Measurements from ENCODE around the gene GRAP2. TPM values are rescaled to one million over a fixed set of nuclear protein-coding genes. Genes with fewer than 3 reads are reported as not detected.
A peak's percentile ranks its signal among the peaks of the same experiment; 100 is the strongest.

GRAP2 gene
- total and polyA plus RNA-seq, 9 of the 15 experiments (the other 6 are each of a cell fraction or from before 2014, with no cell fraction given) = 4.8 to 88.7 (median 60.4) TPM

DNA sequence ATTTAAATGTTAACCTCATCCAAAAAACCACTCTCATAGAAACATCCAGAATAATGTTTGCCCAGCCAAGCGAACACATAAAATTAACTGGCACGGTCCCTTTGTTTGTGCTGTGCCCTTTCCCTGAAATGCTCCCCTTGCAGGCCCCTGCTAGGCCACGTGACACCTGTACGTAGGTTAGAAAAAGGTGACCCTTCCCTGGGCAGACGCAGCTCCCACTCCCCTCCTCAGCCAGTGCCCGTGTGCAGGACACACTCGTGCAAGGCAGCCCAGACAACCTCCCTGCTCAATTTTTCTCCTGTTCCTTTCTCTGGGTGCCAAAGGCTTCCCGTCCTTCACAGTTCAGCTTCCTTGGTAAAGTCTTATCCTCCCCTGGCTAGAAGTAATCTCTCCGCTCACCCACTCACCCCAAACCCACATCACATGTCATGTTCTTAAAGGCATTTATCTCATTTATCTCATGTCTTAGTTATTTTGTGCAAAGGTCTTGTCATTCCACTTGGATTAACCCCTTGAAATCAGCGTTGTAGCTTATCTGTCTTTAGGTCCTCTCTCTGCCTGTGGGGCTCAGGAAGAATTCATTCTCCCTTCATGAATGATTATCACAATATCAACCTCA lies 114.6 kb downstream of the GRAP2 start:
- ChIA-PET CTCF (ENCODE audit: low intra/inter-chr PET ratio) (no interaction called here), POLR2A (no interaction called here)
- FAIRE-seq (no peak), ATAC-seq (no peak), DNase-seq (ENCODE audit: extremely low read depth in 1 of 4, low spot score in 3 of 4) (no peak)
- H2AFZ ChIP-seq (ENCODE audit: low read depth, low read length) = no peak overlapping the region
- no peak overlapping the region for H3K4me3 ChIP-seq
- TF ChIP-seq ZC3H4 (CRISPR knock-in tag; IDR thresholded peaks at IDR 0.05; ENCODE audit: borderline replicate concordance) (no peak), TEAD1 (CRISPR knock-in tag; IDR thresholded peaks at IDR 0.05) (no peak), POLR2A (conservative IDR thresholded peaks at IDR 0.05) (no peak), L3MBTL2 (IDR thresholded peaks at IDR 0.05) (no peak), KAT8 (IDR thresholded peaks at IDR 0.05; ENCODE audit: low read depth) (no peak), EGR1 (conservative IDR thresholded peaks at IDR 0.05) (0 out of 2 replicates have a peak, but pooled peaks have one; percentile 12), NFATC3 (IDR thresholded peaks at IDR 0.05) (no peak), MTF1 (CRISPR knock-in tag; IDR thresholded peaks at IDR 0.05; ENCODE audit: borderline replicate concordance) (no peak), ELF1 (tag; IDR thresholded peaks at IDR 0.05) (no peak)
- TF ChIP-seq, protein P1, sequence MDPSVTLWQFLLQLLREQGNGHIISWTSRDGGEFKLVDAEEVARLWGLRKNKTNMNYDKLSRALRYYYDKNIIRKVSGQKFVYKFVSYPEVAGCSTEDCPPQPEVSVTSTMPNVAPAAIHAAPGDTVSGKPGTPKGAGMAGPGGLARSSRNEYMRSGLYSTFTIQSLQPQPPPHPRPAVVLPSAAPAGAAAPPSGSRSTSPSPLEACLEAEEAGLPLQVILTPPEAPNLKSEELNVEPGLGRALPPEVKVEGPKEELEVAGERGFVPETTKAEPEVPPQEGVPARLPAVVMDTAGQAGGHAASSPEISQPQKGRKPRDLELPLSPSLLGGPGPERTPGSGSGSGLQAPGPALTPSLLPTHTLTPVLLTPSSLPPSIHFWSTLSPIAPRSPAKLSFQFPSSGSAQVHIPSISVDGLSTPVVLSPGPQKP (CRISPR knock-in tag; IDR thresholded peaks at IDR 0.05) = no peak
- TF ChIP-seq, protein P2, sequence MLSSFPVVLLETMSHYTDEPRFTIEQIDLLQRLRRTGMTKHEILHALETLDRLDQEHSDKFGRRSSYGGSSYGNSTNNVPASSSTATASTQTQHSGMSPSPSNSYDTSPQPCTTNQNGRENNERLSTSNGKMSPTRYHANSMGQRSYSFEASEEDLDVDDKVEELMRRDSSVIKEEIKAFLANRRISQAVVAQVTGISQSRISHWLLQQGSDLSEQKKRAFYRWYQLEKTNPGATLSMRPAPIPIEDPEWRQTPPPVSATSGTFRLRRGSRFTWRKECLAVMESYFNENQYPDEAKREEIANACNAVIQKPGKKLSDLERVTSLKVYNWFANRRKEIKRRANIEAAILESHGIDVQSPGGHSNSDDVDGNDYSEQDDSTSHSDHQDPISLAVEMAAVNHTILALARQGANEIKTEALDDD (IDR thresholded peaks at IDR 0.05) = peak; percentile 80; the same call in 1 of the 2 replicates
- 49% methylated on average over 9 of the region's 10 CpGs for WGBS (ENCODE audit: insufficient coverage, low coverage, missing lambda C conversion rate)
- H3K9me1 ChIP-seq (ENCODE audit: control insufficient read depth, insufficient read depth, low read length) = no peaks in the 10 kb centered on the region
- H3K9ac ChIP-seq (ENCODE audit: insufficient read depth in 1 of 2, low read depth in 2 of 2, low read length in 2 of 2) = no peak overlapping the region
- no peak overlapping the region for H3K4me2 ChIP-seq (ENCODE audit: insufficient read depth, low read length)
- intact Hi-C loops (cut with micrococcal nuclease) = no loop called here
- no TSS peak for BruUV-seq (replicated peaks)
- H3K27me3 ChIP-seq (ENCODE audit: control insufficient read depth in 2 of 2, insufficient read depth in 2 of 2, low read length in 2 of 2) = no peaks in the 10 kb centered on the region
- peaks cover 3 to 4% of the 10 kb centered on the region in 2 experiments; a peak in 3 of 5 replicates for H3K4me1 ChIP-seq (replicated peaks in 1 of 2; ENCODE audit: control insufficient read depth in 2 of 2, insufficient read depth in 2 of 2, low read length in 2 of 2)
- in situ Hi-C loops (cut with MboI) = no loop called here
- H3K36me3 ChIP-seq (ENCODE audit: control insufficient read depth, insufficient read depth, low read length) = no peaks in the 10 kb centered on the region; the same call in 2 of the 3 replicates
- H3K9me3 ChIP-seq (replicated peaks; ENCODE audit: control insufficient read depth, insufficient read depth, low read depth, low read length) = no peaks in the 10 kb centered on the region
- H4K20me1 ChIP-seq (replicated peaks; ENCODE audit: control insufficient read depth, insufficient read depth, low read length) = no peaks in the 10 kb centered on the region
- no peak overlapping the region for H3K27ac ChIP-seq (ENCODE audit: extremely low read depth, low read depth, low read length)
- no peaks in the 10 kb centered on the region for H3K79me2 ChIP-seq (ENCODE audit: control insufficient read depth, insufficient read depth, low read length)

Measured in K562 (cell line).